ENCODE results near the gene RTL5.

Gene RTL5

DNA sequence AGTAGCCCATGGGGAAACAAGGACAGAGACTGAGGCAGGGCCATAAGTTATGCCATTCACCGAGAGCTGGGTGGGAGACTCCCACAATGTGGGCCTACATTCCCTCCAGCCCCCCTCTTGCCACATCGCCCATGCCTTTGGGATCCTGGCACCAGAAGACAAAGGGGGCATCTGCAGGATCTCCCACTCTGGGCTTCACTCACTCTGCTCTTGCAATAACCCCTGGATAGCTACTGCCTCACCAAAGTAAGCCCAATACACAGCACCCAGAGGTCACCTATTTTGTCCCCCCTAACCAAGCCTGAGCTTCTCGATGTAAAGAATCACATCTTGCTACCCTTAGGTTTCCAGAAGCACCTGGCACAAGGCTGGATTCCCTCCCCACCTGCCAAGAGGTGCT is 741 bp upstream of the RTL5 start:
- no peak for DNase-seq
- intact Hi-C loops (cut with DNase I): loop anchor here (2.0 kb wide), 1 partner anchor 48 kb away; the partner anchor contains the start of gene PIN4

GRCh38 chrX:72130762-72131250 is 909 bp downstream of the RTL5 start:
- DNase-seq: peak in 1 of 42 donors; percentile 37
- intact Hi-C loops (cut with DNase I): no loop called here

- peak in 1 of 42 donors; percentile 3 for DNase-seq
- intact Hi-C loops (cut with DNase I): no loop called here
Measured at GRCh38 chrX:72130156-72130761, 1.5 kb downstream of the RTL5 start.

GRCh38 chrX:72129661-72130060 is 2.1 kb downstream of the RTL5 start:
- intact Hi-C loops (cut with DNase I): no loop called here
- peak in 1 of 42 donors; percentile 5 for DNase-seq

GRCh38 chrX:72128881-72129280 is 2.8 kb downstream of the RTL5 start:
- intact Hi-C loops (cut with DNase I): no loop called here
- peak in 1 of 42 donors; percentile 8 for DNase-seq

- intact Hi-C loops (cut with DNase I): no loop called here
- peak in 1 of 42 donors; percentile 5 for DNase-seq
Measured at GRCh38 chrX:72128183-72128834, 3.4 kb downstream of the RTL5 start.

GRCh38 chrX:72127332-72127731 is 4.4 kb downstream of the RTL5 start:
- peak in 1 of 42 donors; percentile 7 for DNase-seq
- intact Hi-C loops (cut with DNase I): no loop called here

DNA sequence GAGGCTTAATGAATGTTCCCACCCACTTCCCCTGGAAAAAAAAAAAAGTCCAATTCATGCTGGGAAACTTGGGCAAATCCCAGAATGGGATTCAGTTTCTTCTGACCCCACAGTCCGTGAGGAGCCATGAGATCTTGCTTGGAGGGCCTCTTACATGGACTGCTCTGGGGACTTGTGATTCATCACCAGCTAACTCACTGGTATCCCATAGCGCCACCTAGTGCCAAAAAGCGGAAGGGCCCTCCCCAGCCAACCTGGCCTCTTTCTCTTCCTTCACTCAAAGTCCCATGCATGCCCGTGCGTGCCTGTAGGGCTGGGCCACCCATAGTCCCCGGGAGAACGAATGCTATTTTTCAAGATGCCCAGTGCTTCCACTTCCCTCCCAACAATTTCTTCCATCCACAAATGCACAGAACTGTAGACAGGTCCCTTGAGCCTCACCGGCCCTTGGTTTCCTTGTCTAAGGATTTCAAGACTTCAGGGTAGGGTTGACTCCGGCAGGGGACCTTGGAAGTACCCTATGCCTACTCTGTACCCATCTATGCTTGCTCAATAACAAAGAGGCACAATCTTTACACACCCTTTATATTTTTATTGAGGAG is 5.1 kb downstream of the RTL5 start:
- intact Hi-C loops (cut with DNase I): no loop called here
- peak; percentile 50 to 93 (median 88) for DNase-seq

GRCh38 chrX:72126048-72126415 is 5.7 kb downstream of the RTL5 start:
- peak in 1 of 42 donors; percentile 6 for DNase-seq
- intact Hi-C loops (cut with DNase I): no loop called here

- DNase-seq: peak in 1 of 42 donors; percentile 10
- intact Hi-C loops (cut with DNase I): no loop called here
Measured at GRCh38 chrX:72125331-72126047, 6.2 kb downstream of the RTL5 start.

DNA sequence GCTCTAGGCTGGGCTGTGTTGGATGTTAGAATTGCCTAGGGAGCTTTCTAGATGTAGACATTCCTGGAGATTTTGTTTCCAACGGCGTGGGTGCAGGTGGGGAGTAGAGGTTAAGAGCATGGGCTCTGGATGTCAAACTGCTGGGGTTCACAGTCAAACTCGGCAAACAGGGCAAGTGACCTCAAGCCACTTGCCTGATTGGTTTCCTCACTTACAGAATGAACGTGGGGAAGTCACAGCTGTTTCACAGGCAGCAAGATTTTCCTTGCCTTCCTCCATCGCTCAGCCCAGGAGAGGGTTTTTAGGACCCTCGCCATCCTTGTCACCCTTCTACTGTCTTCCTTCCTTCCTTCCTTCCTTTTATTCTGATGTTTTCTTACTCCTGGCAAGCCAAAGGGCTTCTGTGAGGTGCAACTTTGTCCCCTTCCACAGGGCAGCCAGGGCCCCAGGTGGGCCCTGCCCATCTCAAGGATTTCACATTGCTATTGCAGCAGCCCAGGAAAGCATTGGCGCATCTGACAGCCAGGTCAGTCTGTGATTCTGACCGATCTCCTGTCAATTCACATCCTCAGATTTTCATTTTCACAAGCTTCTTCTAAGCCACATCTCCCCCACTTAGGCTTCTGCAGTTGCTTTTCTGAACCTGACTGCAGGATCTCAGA is 7.0 kb downstream of the RTL5 start:
- DNase-seq: peak in 1 of 42 donors; percentile 16
- intact Hi-C loops (cut with DNase I): loop anchor here (5.0 kb wide), 1 partner anchor 107 kb away; no protein-coding TSS in a partner anchor

GRCh38 chrX:72123471-72124185 is 8.1 kb downstream of the RTL5 start:
- intact Hi-C loops (cut with DNase I): loop anchor here (5.0 kb wide), 1 partner anchor 106 kb away; no protein-coding TSS in a partner anchor
- peak in 2 of 42 donors; percentile 23 to 25 for DNase-seq

- intact Hi-C loops (cut with DNase I): loop anchor here (5.0 kb wide), 1 partner anchor 105 kb away; no protein-coding TSS in a partner anchor
- DNase-seq: peak in 2 of 42 donors; percentile 9 to 15
Measured at GRCh38 chrX:72122621-72123337, 8.9 kb downstream of the RTL5 start.

GRCh38 chrX:72121383-72121782 is 10.3 kb downstream of the RTL5 start:
- intact Hi-C loops (cut with DNase I): loop anchor here (5.0 kb wide), 1 partner anchor 104 kb away; no protein-coding TSS in a partner anchor
- peak in 10 of 42 donors; percentile 17 to 66 (median 40) for DNase-seq

- intact Hi-C loops (cut with DNase I): loop anchor here (5.0 kb wide), 1 partner anchor 104 kb away; no protein-coding TSS in a partner anchor
- DNase-seq: peak in 1 of 42 donors; percentile 20
Measured at GRCh38 chrX:72120837-72121236, 10.9 kb downstream of the RTL5 start.

- intact Hi-C loops (cut with DNase I): no loop called here
- DNase-seq: peak in 1 of 42 donors; percentile 6
Measured at GRCh38 chrX:72117636-72118210, 14.0 kb downstream of the RTL5 start.

- DNase-seq: peak in 2 of 42 donors; percentile 22 to 39
- intact Hi-C loops (cut with DNase I): no loop called here
Measured at GRCh38 chrX:72115380-72115779, 16.3 kb downstream of the RTL5 start.

Measured in head of caudate nucleus (tissue), 42 donors.